ENCODE measurements around the gene MS4A6E. TPM values are rescaled to one million over a fixed set of nuclear protein-coding genes. Genes with fewer than 3 reads are reported as not detected.

Gene MS4A6E
- polyA plus RNA-seq, 1 donor: not detected

DNA sequence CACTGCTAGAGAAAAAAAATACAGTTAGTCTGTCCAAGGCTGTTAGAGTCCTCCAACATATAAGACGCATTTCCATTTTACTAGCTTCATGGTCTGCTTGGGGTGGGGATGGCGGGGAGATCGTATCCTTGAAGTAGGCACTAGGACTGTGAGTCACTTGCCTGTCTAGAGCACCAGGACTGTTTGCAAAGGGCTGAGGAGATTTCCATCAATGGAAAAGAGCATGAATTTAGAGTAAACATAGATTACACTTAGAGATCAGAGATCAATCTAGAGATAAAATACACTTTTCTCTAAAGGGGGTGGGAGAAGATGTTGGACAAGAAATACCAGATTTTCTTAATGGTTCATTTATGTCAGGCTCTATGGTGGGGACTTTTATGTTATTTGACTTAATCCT is 49.5 kb downstream of the MS4A6E start:
- DNase-seq: no peak

DNA sequence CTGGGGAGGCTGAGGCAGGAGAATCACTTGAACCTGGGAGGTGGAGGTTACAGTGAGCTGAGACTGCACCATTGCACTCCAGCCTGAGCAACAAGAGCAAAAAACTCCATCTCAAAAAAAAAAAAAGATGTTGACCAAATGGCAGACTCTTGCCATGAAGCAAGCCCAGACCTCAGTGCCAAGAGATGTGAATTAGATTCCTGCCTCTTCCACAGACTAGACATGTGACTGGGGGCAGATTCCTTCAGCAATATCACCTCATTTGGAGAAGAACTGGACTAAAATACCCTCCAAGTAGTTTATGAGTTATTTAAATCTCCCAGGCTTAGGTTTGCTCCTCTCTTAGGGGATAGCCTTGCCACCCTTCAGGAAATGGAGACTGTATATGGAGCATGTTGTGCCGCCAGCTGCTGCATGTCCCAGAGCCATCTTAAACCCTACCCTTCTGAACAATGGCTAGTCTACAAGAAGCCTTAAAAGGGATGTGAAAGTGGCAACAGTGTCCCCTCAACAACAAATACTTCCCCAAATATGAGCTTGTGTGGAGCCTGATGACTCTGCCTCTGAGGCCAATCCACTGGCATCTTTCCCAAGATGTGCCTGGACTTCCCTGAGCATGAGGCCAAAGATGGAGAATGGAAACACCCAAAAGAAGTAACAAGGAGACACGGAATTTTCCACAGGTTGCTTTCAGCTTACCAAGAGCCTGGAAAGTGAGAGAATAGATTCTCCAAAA is 50.5 kb downstream of the MS4A6E start:
- DNase-seq: peak; percentile 40

DNA sequence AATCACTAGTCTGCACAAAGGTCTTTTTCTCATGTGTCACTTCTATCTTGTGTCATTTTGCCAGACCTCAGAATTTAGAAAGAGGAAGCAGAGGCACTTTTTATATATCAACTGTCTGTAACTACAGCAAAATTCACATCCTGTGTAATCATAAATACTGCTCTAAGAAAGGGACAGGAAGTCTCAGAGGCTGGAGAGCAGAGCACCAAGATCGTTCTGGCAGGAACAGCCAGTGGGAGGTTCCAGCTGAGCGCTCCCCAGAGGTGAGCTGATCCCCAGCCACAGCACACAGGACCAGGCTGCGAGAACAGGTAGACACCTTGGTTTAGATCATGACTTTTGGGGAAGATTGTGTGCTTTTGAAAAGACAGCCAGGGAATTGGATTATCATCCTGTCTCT is 51.3 kb downstream of the MS4A6E start, which contains the start of gene MS4A7:
Gene MS4A7 (plus strand): TSS at position 179 of the 400 bp plus-strand sequence. CDS start 4,610 bp downstream, outside the sequence.
- DNase-seq: peak; percentile 25

DNA sequence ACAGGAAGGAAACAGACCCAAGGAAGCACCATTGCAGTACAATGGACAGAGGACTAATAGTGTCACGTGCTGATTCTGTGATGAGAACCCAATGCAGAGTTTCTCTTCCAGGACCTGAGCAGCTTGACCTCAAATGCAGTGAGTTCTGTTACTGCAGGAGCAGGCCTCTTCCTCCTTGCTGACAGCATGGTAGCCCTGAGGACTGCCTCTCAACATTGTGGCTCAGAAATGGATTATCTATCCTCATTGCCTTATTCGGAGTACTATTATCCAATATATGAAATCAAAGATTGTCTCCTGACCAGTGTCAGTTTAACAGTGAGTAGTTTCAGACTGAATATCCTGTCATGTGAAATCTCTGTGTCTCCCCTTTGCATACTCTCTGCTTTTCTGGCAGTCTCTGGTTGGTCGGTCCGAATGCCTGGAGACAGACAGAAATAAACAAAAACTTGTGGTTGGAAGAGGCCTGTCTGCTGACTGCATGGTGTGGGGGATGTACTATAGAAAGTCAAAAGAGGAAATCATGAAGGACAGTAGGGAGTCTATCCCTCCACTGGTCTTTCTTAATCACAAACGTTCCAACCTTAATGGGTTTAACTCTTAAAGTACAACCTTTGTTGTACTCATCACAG is 62.3 kb downstream of the MS4A6E start:
- no peak for DNase-seq

DNA sequence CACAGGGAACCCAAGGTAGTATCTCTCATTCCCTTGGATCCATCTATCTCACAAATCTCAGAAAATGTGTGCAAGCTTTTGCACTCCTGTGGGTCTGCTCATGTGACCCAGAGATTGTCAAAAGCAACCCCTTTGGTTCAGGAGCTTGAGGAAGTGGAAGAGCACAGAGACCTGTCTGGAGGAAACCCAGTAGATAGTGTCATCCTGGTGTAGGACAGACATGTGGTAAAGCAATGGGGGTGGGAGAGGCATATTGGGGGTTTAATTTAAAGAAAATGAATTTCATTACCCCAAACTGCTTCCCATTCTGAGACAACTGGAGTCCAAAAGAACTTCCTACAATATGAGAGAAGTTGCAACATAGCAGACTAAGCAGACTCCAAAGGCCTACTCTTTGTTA is 63.4 kb downstream of the MS4A6E start:
- DNase-seq: no peak

Other genes starting within 250 kb of the MS4A6E start
- 0.10 TPM for gene MS4A2, start 238.6 kb upstream of the MS4A6E start, polyA plus RNA-seq (ENCODE audit: insufficient read length)
- gene MS4A6A, start 144.2 kb upstream of the MS4A6E start, polyA plus RNA-seq (ENCODE audit: insufficient read length): 31.4 TPM
- 2.0 TPM for gene MS4A4E, start 84.1 kb upstream of the MS4A6E start, polyA plus RNA-seq (ENCODE audit: insufficient read length)
- gene MS4A4A, start 46.6 kb upstream of the MS4A6E start, polyA plus RNA-seq (ENCODE audit: insufficient read length): 7.9 TPM
- 15.1 TPM for gene MS4A7, start 51.3 kb downstream of the MS4A6E start, polyA plus RNA-seq (ENCODE audit: insufficient read length)
- 0.65 TPM for gene MS4A14, start 69.2 kb downstream of the MS4A6E start, polyA plus RNA-seq (ENCODE audit: insufficient read length)
- not detected for gene MS4A5, start 102.3 kb downstream of the MS4A6E start, polyA plus RNA-seq (ENCODE audit: insufficient read length)
- 0.31 TPM for gene MS4A1, start 128.6 kb downstream of the MS4A6E start, polyA plus RNA-seq (ENCODE audit: insufficient read length)
- gene MS4A12, start 165.5 kb downstream of the MS4A6E start, polyA plus RNA-seq (ENCODE audit: insufficient read length): not detected
- not detected for gene MS4A13, start 188.1 kb downstream of the MS4A6E start, polyA plus RNA-seq (ENCODE audit: insufficient read length)

Measured in hindlimb muscle (tissue), 1 donor.